ENCODE results near the gene ZBED4.

Gene ZBED4

GRCh38 chr22:49825944-49826602 is 27.6 kb upstream of the ZBED4 start:
- DNase-seq (ENCODE audit: low read depth, low spot score), result no peak

GRCh38 chr22:49826603-49827270 is 26.9 kb upstream of the ZBED4 start:
- DNase-seq (ENCODE audit: low read depth, low spot score), result no peak

- DNase-seq (ENCODE audit: low read depth, low spot score), result no peak
Observed at GRCh38 chr22:49827271-49827852, 26.3 kb upstream of the ZBED4 start.

DNA sequence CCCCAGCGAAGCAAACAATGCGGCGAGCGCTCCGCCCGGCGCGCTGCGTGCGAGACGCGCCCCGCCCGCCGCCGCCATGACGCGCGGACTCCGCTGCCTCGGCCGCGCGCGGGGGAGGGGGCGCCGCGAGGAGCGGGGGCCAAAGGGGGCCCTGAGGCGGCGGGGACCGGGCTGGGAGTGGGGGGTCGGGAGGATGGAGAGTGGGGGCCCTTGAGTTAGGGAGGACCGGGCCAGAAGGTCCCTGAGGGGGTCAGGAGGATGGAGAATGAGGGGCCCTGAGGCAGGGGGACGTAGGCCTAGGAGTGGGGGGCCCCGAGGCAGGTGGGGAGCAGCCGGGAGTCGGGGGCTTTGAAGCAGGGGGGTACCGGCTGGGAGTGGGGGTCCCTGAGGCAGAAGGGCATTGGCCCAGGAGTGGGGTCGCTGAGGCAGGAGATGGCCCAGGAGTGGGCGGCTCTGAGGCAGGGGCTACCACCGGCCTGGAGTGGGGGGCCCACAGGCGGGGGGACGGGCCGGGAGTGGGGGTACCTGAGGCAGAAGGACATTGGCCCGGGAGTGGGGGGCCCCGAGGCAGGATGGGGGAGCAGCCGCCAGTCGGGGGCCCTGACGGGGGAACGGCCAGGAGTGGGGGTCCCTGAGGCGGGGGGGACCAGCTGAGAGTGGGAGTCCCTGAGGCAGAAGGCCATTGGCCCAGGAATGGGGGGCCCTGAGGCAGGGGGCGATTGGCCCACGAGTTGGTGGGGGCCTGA is 25.6 kb upstream of the ZBED4 start, which contains the start of gene BRD1:
Gene BRD1, minus strand, starts transcription at position 21 of the 746 bp plus-strand sequence. CDS start 3,556 bp downstream, outside the sequence.
- DNase-seq (ENCODE audit: low read depth, low spot score), result no peak

DNA sequence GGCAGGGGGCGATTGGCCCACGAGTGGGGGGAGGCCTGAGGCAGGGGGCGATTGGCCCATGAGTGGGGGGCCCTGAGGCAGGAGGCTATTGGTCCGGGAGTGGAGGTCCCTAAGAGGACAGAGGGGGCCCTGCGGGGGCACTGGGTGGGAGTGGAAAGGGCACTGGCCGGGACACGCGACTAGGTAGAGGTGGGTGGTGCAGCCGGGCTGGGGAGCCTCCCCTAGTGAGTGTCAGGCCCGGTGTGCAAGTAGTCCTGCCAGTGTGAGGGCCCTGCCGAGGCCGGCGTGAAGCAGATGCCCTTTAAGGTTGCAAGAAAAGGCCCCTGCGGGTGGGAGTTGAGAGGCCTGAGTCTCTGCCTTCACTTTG is 25.1 kb upstream of the ZBED4 start:
- no peak for DNase-seq (ENCODE audit: low read depth, low spot score)

DNA sequence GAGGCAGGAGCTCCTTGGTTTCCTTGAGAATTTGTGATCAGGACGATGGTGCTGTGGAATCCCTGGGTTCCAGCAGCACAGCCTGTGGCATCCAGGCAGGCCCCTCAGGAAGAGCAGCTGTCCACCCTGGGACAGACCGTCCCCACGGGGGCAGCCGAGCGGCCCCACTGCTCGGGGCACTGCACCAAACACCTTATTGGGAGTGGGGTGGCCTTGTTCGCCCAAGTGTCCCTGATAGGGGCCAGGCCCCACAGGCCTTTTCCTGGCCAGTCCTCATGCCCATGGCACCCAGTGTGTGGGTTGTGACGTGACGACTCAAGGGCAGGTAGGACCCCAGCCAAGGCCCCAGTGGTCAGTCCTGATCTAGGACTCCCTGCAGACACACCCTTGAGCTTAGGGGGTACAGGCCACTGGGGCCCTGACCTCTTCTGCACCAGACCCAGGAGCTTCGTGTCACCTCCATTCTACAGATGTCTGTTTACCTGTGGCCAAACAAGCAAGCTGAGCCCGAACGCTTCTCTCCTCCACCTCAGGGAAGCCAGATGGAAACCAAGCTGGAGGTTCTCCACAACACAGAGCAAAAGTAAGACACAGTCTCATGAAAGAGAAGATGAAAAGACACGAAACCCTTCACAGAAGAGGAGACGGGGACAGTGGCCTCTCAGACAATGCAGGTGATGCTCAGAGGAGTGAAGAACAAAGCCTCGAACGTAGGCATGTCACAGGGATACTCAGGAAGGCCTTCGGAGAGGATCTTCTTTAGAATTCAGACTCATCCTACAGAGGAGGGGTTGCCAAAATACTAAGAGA is 24.4 kb upstream of the ZBED4 start:
- DNase-seq (ENCODE audit: low read depth, low spot score), result no peak

DNA sequence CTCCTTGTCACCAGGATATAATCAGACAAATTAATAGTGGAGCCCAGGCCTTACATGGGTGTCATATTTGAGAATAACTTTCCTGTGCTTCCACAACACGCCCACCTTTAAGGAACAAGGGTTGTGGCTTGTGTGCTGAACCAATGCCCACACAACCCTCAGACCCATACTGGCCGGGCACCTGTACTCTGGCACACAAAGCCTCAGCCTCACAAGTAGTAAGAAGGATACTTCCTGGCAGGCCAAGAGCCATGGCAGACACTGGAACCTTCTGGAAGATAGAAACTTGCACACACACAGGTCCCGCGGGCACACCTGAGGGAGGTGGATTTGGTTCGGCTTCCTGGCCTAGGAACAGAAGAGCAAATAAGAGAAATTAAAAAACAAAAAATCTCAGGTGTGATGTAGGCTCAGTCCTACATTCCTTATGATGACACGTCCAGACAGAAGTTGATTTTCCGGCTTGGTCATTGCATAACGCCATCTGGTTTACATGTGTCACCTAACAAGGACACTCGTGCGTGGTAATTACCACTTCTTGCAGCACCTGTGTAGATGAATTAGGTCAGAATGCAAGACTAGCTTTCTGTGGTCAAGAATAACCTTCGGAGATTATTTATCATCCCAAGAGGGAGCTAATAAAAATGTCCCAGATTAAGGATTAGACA is 20.2 kb upstream of the ZBED4 start:
- no peak for DNase-seq (ENCODE audit: low read depth, low spot score)

DNA sequence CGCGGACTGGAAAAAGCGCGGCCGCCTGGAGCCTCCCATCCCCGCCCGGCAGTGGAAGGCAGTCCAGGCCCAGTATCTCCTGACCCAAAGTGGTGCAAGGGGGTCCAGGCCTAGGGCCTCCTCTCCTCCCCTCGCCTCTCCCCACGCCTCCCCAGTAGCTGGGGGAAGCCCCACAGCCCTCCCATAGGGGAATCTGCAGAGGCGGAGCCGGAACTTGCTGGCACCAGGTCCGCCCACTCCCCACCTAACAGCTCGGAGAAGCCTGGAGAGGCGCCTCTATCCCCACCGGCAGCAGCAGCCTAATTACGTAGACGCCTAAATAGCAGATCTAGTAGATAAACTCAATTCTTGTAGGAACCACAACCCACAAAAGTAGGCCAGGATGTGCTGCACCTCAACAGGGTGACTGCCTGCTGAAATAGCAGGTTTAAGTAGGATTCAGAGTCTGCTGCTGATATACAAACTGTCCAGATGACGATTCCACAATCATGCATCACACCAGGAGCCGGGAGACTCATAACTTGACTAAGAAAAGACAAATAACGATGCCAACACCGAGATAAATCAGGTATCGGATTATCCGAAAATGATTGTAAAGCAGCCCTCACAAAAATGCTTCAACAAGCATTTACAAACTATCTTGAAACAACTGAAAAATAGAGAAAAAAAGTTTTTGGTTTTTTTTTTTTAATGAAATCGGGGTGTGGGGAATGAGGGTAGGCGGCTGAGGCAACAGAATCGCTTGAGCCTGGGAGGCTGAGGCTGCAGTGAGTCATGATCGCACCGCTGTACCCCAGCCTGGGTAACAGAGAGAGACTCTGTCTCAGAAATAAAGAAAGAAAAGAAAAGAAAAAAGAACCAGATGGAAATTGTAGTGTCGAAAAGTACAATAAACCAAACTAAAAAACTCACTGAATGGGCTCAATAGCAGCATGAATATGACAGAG is 14.6 kb upstream of the ZBED4 start:
- DNase-seq (ENCODE audit: low read depth, low spot score), result no peak

- DNase-seq (ENCODE audit: low read depth, low spot score), result no peak
Observed at GRCh38 chr22:49845241-49845640, 8.4 kb upstream of the ZBED4 start.

- no peak for DNase-seq (ENCODE audit: low read depth, low spot score)
Observed at GRCh38 chr22:49845666-49846459, 7.8 kb upstream of the ZBED4 start.

- no peak for DNase-seq (ENCODE audit: low read depth, low spot score)
Observed at GRCh38 chr22:49847751-49848689, 5.6 kb upstream of the ZBED4 start.

DNA sequence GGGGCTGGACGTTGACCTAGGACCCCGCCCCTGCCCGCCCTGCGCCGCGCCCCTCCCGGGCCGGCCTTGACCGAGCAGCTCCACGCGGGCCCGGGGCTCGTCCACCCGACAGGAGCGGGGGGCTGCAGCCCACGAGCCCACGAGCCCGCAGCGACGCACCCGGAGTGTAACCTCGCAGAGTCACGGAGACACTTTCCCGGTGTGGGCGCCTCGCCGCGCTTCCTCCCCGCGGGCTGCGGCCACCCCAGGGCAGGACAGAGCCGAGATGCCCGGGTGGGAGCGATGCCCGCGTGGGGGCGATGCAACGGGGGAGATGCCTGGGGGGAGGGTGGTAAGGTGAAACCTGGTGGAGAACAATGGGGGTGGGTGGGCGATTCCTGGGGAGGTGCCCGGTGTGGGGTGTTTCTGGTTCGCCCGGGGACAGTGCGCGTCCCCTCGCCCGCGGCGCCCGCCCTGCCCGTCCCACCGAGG is 4.9 kb upstream of the ZBED4 start:
- DNase-seq (ENCODE audit: low read depth, low spot score), result no peak

DNA sequence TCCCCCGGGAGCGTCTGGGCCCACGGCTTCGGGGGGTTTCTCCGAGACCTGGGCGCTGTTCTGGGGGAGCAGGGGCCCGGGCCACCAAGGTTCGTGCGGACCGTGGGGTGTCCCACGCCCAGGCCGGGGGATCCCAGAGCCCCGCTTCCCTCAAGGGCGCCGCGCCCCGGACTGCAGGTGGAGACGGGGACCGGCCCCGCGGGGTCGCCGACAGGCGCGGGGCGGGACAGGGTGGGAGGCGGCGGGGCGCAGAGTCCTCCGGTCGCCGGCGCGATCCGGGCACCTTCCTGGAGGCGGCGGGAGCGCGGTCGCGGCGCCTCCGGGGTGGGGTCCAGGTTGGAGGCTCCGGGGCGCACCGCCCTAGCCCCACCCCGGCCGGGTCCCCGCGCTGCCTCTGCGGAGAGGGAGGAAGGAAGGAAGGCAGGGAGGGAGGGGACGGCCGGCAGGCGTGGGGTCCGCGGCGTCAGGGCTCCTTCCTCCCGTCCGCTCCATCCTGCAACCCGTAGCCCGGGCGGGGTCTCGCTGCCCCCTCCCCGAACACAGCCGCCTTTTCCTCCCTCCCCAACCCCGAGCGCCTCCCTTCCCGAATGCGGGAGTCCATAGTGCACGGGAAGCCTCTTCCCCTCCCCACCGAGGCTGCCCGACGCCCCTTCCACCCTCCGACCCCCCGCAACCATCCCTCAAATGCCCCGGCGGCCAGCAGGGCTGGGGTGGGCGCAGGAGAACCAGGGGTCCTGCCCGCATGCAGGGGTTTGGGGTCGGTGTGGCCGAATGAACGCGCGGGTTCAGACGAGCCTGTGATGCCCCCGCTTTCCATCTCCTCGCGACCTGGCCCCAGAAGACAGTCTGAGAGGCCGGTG is 4.3 kb upstream of the ZBED4 start:
- no peak for DNase-seq (ENCODE audit: low read depth, low spot score)

DNA sequence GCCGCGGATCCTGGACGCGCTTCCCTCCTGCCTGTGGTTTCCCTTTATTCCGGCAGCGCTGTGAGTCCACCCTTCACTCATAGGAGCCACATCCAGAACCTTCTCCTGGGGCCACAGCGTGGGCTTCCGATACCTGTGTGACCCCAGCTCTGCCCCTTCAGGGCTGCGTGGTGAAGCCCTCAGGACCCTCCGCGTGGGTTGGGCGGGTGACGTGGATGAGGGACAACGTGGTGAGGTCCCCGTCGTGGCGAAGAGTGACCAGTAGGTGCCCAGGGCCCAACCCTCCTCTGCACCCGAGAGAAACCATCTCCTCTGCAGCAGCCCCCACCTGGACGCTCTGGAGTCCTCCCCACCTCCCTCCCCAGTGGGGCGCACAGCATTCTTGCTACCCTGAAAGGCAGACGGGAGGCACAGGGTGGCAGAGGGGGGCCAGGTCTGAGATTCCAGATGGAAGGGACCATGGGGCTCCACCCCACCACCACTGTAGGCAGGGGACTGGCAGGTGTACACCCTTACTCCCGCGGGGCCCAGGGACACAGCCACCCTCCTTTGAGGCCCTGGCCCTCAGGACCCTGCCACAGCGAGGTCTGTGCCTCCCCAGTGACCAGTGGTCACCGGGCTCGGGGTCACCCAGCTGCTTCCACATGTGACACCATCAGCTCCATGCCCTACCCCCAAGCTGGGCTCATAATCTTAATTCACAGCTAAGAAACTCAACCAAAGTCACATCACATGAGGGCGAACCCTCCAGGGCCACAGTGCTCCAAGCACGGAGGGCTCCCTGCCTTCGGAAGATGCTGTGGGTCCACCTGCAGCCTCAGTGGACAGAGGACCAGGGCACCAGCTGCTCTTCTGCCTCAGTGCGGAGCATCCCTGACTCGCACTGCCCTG is 3.4 kb upstream of the ZBED4 start:
- DNase-seq (ENCODE audit: low read depth, low spot score), result no peak

DNA sequence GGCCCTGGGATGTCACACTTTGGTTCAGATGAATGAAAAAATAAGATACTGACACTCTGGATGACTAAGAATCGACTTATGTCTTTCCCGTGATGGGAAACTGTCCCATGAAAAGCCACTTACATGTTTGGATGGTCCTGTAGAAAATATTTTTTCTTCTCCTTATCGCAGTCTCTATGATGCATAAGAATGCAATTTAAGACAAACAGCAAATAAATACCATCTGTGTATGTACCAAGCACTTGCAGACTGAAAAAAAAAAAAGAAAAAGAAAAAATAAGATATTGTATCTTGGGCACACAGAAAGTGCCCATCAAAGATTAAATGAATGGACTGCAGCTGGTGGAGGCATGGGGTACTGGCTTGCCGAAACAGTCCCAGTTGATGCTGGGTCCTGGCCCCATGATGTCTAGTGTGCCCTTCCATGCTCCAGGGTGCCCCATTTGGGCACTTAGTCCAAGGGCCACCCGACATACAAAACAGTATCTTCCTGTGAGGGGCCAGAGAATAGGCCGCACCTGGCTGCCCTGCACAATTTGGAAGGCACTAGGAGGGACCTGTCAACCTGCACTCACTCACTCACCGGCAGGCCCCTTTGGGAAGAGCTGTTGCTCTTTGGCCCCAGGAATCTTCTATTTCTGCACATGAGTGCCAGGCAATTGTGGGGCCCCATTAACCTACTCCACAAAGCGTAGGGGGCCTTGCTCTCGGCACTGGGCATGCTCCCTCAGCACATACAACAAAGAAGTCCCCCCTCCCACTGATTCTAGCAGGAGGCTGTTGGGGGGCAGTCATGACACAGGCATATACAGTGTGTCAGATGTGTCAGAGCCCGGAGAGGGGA is 2.5 kb upstream of the ZBED4 start:
- DNase-seq (ENCODE audit: low read depth, low spot score), result no peak
